Activated B cell treated with CpG ODN at 0.5 μM for 24 hours (primary cell): ENCODE data around the gene HYDIN. TPM values are rescaled to one million over a fixed set of nuclear protein-coding genes. Genes with fewer than 3 reads are reported as not detected.

ENCODE experiments used
- ATAC-seq: fragments of 200-7000 bp; cut with Tn5 transposase; one replicate; pipeline ENCODE4 v1.10.0; 2021; ENCODE audit warnings: low read depth, mild to moderate bottlenecking, moderate library complexity
- CTCF ChIA-PET: fragments of 350-600 bp; sonication (Branson Sonifier 250); formaldehyde crosslinking; loops from one replicate; lab custom pipeline; 2021; ENCODE audit warnings: antibody characterized with exemption; lab: Charles Lee
- POLR2A ChIA-PET: fragments of 350-600 bp; sonication (Branson Sonifier 250); formaldehyde crosslinking; loops from one replicate; lab custom pipeline; 2021; ENCODE audit warnings: antibody characterized with exemption; lab: Charles Lee
- DNase-seq: peaks from one replicate; pipeline ENCODE4 v3.0.0; 2022
- H3K27ac Mint-ChIP-seq: one replicate; pipeline ENCODE4 v1.8.0; 2020; ENCODE audit warnings: mixed read lengths
- H3K27me3 Mint-ChIP-seq: one replicate; pipeline ENCODE4 v1.8.0; 2021; ENCODE audit warnings: mixed read lengths
- H3K36me3 Mint-ChIP-seq: one replicate; pipeline ENCODE4 v1.8.0; 2021; ENCODE audit warnings: low read depth, mixed read lengths
- H3K4me1 Mint-ChIP-seq: one replicate; pipeline ENCODE4 v1.8.0; 2021; ENCODE audit warnings: mixed read lengths
- H3K4me3 Mint-ChIP-seq: one replicate; pipeline ENCODE4 v1.8.0; 2020; ENCODE audit warnings: mild to moderate bottlenecking, mixed read lengths
- H3K9me3 Mint-ChIP-seq: one replicate; pipeline ENCODE4 v1.8.0; 2020; ENCODE audit warnings: mixed read lengths
- intact Hi-C: fragments of 100-400 bp; cut with micrococcal nuclease; formaldehyde crosslinking; loops from one replicate; pipeline ENCODE4 v1.15.1; 2024
- total RNA-seq: library from RNA; stranded (reverse); gene quantifications from 2 replicates; pipeline ENCODE4 v1.2.3, GENCODE V29; 2022
- TF ChIP-seq, protein P1 (sequence below): fragments of 200-600 bp; IDR thresholded peaks from one replicate; pipeline ENCODE4 v1.8.0; 2022; ENCODE audit warnings: antibody characterized with exemption, mild to moderate bottlenecking

The HYDIN gene
- total RNA-seq, 1 donor from 2014 or later = not detected

DNA sequence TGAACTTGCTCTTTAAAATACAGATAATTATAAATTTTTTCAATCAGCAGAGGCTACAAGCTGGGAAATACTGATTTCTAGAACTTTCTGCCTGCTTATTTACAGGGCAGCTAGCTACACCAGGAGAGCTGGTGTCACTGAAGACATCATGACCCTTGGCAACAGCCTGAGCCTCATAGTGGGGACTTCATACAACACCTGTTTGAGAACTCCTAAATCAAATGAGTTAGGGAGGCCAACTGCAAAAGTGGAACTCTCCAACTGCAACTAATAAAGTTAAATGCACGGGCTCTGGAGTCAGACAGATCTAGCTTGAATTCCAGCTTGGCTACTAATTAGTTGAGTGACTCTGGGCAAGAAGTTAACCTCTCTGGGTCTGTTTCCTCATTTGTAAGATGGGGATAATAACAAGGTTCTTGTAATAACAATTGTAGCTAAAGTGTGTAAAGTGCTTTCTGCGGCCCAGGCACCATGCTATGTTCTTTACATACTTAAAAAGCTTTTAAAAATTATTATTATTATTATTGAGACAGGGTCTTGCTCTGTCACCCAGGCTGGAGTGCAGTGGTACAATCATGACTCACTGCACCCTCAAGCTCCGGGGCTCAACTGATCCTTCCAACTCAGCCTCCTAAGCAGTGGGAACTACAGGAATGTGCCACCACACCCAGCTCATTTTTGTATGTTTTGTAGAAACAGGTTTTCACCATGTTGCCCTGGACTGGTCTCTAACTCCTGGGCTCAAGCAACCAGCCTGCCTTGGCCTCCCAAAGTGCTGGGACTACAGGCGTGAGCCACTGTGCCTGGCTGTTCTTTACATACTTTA lies 462.9 kb downstream of the HYDIN start:
- no peak overlapping the region for H3K27ac Mint-ChIP-seq
- TF ChIP-seq, protein P1, sequence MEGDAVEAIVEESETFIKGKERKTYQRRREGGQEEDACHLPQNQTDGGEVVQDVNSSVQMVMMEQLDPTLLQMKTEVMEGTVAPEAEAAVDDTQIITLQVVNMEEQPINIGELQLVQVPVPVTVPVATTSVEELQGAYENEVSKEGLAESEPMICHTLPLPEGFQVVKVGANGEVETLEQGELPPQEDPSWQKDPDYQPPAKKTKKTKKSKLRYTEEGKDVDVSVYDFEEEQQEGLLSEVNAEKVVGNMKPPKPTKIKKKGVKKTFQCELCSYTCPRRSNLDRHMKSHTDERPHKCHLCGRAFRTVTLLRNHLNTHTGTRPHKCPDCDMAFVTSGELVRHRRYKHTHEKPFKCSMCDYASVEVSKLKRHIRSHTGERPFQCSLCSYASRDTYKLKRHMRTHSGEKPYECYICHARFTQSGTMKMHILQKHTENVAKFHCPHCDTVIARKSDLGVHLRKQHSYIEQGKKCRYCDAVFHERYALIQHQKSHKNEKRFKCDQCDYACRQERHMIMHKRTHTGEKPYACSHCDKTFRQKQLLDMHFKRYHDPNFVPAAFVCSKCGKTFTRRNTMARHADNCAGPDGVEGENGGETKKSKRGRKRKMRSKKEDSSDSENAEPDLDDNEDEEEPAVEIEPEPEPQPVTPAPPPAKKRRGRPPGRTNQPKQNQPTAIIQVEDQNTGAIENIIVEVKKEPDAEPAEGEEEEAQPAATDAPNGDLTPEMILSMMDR = no peak
- CTCF ChIA-PET = no interaction called here
- POLR2A ChIA-PET = no interaction called here
- no peaks in the 10 kb centered on the region for H3K4me1 Mint-ChIP-seq
- no peak for ATAC-seq
- no peak overlapping the region for H3K4me3 Mint-ChIP-seq
- H3K9me3 Mint-ChIP-seq = no peaks in the 10 kb centered on the region
- DNase-seq = no peak
- intact Hi-C loops = no loop called here
- H3K36me3 Mint-ChIP-seq = peaks cover 59% of the 10 kb centered on the region
- no peaks in the 10 kb centered on the region for H3K27me3 Mint-ChIP-seq

DNA sequence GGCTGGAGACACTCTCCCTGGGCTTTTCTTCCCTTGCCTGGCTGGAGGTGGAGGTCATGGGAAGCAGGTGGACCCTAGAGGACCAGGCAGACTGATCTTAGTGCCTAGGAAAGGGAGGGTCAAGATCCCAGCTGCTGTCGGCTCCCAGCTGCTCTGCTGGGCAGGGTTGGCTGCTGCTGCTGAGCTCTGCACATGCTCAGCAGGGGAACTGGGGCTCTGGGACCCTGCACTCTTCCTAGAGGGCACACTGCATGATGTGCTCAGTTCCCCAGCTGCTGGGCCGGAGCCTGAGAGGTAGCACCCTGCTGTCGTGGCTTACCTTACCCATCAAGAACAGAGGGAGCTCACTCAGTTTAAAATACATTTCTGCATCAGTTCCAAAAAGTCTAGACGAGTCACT lies 463.9 kb downstream of the HYDIN start:
- H3K4me1 Mint-ChIP-seq = no peaks in the 10 kb centered on the region
- ATAC-seq = no peak
- H3K36me3 Mint-ChIP-seq = peaks cover 62% of the 10 kb centered on the region
- POLR2A ChIA-PET = no interaction called here
- no peak overlapping the region for H3K27ac Mint-ChIP-seq
- no peaks in the 10 kb centered on the region for H3K9me3 Mint-ChIP-seq
- CTCF ChIA-PET = no interaction called here
- DNase-seq = no peak
- TF ChIP-seq, protein P1 = no peak
- intact Hi-C loops = no loop called here
- H3K4me3 Mint-ChIP-seq = no peak overlapping the region
- no peaks in the 10 kb centered on the region for H3K27me3 Mint-ChIP-seq

DNA sequence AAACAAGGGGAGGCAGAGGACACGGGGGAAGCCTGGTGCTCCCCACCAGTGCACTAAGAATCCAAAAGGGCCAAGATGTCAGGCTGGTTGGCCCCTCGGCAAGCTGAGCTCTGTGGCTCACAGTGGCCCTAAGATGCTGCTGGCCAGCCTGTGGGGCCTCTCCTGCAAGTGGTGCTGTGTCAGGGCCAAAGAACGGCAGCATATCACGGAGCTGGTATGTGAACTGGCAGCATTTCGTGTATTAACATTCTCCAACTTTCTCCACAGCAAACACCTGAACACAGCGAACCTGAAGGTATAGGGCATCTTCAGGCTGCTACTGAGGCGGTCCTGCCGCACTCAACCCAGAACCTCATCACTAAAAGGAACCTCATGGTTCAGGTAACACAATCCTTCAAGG lies 464.3 kb downstream of the HYDIN start:
- POLR2A ChIA-PET = no interaction called here
- Mint-ChIP-seq H3K4me3 (no peak overlapping the region), H3K27ac (no peak overlapping the region), H3K4me1 (no peaks in the 10 kb centered on the region), H3K36me3 (peaks cover 67% of the 10 kb centered on the region), H3K9me3 (no peaks in the 10 kb centered on the region), H3K27me3 (no peaks in the 10 kb centered on the region)
- DNase-seq = no peak
- CTCF ChIA-PET = no interaction called here
- intact Hi-C loops = no loop called here
- no peak for ATAC-seq
- TF ChIP-seq, protein P1 = no peak

DNA sequence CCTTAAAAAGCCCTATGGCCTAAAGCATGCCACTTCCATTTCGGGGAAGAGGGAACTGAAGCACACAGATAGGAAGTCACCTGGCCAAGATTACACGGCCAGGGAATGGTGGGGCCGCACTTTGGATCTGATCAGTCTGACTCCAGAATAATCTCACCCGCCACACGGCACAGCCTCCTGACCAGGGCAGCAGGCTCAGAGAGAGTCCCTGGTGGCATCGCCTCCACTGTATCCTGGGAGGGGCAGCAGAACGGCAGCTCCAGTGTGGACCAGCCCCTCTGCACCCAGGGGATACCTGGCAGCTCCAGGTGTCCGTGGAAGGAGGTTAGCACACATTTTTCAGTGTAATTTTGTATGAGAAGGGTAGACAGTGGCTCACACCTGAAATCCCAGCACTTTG lies 465.0 kb downstream of the HYDIN start:
- ChIA-PET CTCF (no interaction called here), POLR2A (no interaction called here)
- H3K4me3 Mint-ChIP-seq = no peak overlapping the region
- H3K36me3 Mint-ChIP-seq = peaks cover 67% of the 10 kb centered on the region
- no peaks in the 10 kb centered on the region for H3K27me3 Mint-ChIP-seq
- no peaks in the 10 kb centered on the region for H3K9me3 Mint-ChIP-seq
- H3K4me1 Mint-ChIP-seq = no peaks in the 10 kb centered on the region
- intact Hi-C loops = no loop called here
- TF ChIP-seq, protein P1 = no peak
- no peak overlapping the region for H3K27ac Mint-ChIP-seq
- no peak for ATAC-seq
- no peak for DNase-seq

DNA sequence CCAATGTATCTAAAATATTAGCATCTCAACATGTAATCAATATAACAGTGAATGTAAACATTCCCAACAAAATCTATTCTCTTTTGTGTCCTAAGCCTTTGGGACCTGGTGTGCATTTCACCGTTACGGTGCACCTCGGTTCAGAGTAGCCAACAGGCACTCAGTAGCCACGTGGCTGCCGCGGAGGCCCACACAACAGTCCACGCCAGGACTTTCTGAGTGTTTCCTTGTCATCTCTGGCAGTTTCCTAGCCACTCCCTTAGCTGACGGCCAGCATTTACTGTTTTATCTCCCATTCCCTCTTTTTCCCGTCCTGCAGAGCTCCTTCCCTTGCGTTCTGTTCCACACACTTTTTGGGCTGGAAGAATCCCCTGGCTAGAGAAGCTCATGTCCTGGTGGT lies 465.9 kb downstream of the HYDIN start:
- H3K4me3 Mint-ChIP-seq = no peak overlapping the region
- POLR2A ChIA-PET = no interaction called here
- DNase-seq (no peak), ATAC-seq (no peak)
- intact Hi-C loops = no loop called here
- peaks cover 67% of the 10 kb centered on the region for H3K36me3 Mint-ChIP-seq
- no peaks in the 10 kb centered on the region for H3K27me3 Mint-ChIP-seq
- no peak overlapping the region for H3K27ac Mint-ChIP-seq
- CTCF ChIA-PET = no interaction called here
- TF ChIP-seq, protein P1 = no peak
- H3K4me1 Mint-ChIP-seq = no peaks in the 10 kb centered on the region
- no peaks in the 10 kb centered on the region for H3K9me3 Mint-ChIP-seq
